Right lung (tissue), 5 donors: ENCODE data around the gene MKX. TPM values are rescaled to one million over a fixed set of nuclear protein-coding genes. Genes with fewer than 3 reads are reported as not detected.

Experiments
- DNase-seq, 2 donors: peaks; one replicate each; pipeline ENCODE4 v3.0.0-alpha.2; 2013
- polyA plus RNA-seq, 5 donors: library from polyadenylated mRNA; unstranded; fragments of 120-200 nt; gene quantifications; one replicate each; pipeline versions ENCODE4 v1.2.1 to v1.2.3, GENCODE V29; 2013; ENCODE audit warnings: inconsistent platforms in 1 of 5, low replicate concordance in 1 of 5; ENCODE audit not compliant: insufficient read length in 5 of 5, insufficient read depth in 1 of 5

Gene MKX
- polyA plus RNA-seq, 5 donors = 0.85 to 1.6 (median 0.91) TPM

- DNase-seq = no peak
These were observed 86.8 kb downstream of the MKX start for GRCh38 chr10:27658788-27659187.

GRCh38 chr10:27655296-27655695 is 90.3 kb downstream of the MKX start:
- no peak for DNase-seq

- DNase-seq = no peak
These were observed 91.3 kb downstream of the MKX start for GRCh38 chr10:27654284-27654683.

- no peak for DNase-seq
These were observed 98.9 kb downstream of the MKX start for GRCh38 chr10:27646604-27647175.

GRCh38 chr10:27646194-27646593 is 99.4 kb downstream of the MKX start:
- no peak for DNase-seq

- no peak for DNase-seq
These were observed 101.2 kb downstream of the MKX start for GRCh38 chr10:27644307-27644939.

GRCh38 chr10:27643301-27643700 is 102.3 kb downstream of the MKX start:
- no peak for DNase-seq

- no peak for DNase-seq
These were observed 103.5 kb downstream of the MKX start for GRCh38 chr10:27642023-27642589.

GRCh38 chr10:27638071-27638750 is 107.4 kb downstream of the MKX start:
- DNase-seq = no peak

GRCh38 chr10:27637601-27638000 is 108.0 kb downstream of the MKX start:
- DNase-seq = no peak

- no peak for DNase-seq
These were observed 108.8 kb downstream of the MKX start for GRCh38 chr10:27636816-27637215.

- DNase-seq = no peak
These were observed 109.8 kb downstream of the MKX start for GRCh38 chr10:27635699-27636270.

GRCh38 chr10:27635290-27635689 is 110.3 kb downstream of the MKX start:
- DNase-seq = no peak

- DNase-seq = no peak
These were observed 117.0 kb downstream of the MKX start for GRCh38 chr10:27628621-27629020.

- no peak for DNase-seq
These were observed 118.7 kb downstream of the MKX start for GRCh38 chr10:27626890-27627289.

- DNase-seq = no peak
These were observed 120.0 kb downstream of the MKX start for GRCh38 chr10:27625452-27626211.

GRCh38 chr10:27624941-27625340 is 120.7 kb downstream of the MKX start:
- DNase-seq = no peak
